Measurements from ENCODE around the gene TTLL13.
"Not testable (repeated sequence)": the region's sequence is repeated elsewhere in the genome, so short reads cannot be mapped to it uniquely, and the experiment has no call there.

Gene TTLL13

GRCh38 chr15:90301707-90302300 is 52.4 kb downstream of the TTLL13 start:
- TF ChIP-seq CTCF (conservative IDR thresholded peaks at IDR 0.05), result no peak
- no peak overlapping the region for H3K27ac ChIP-seq

- not testable (repeated sequence) for H3K27ac ChIP-seq
These were observed 56.0 kb downstream of the TTLL13 start for GRCh38 chr15:90305355-90305754.

- TF ChIP-seq CTCF (conservative IDR thresholded peaks at IDR 0.05), result no peak
These were observed 56.6 kb downstream of the TTLL13 start for GRCh38 chr15:90305932-90306331.

GRCh38 chr15:90306560-90306959 is 57.2 kb downstream of the TTLL13 start:
- no peak for TF ChIP-seq CTCF (conservative IDR thresholded peaks at IDR 0.05)
- no peak overlapping the region for H3K27ac ChIP-seq

More at GRCh38 chr15:90305932-90306331, 56.6 kb downstream of the TTLL13 start:
- no peak overlapping the region for H3K27ac ChIP-seq

GRCh38 chr15:90307661-90308060 is 58.3 kb downstream of the TTLL13 start:
- no peak overlapping the region for H3K27ac ChIP-seq
- TF ChIP-seq CTCF (conservative IDR thresholded peaks at IDR 0.05), result no peak

- no peak overlapping the region for H3K27ac ChIP-seq
- TF ChIP-seq CTCF (conservative IDR thresholded peaks at IDR 0.05), result no peak
These were observed 59.7 kb downstream of the TTLL13 start for GRCh38 chr15:90309020-90309419.
